ENCODE measurements around the gene KISS1.

DNA sequence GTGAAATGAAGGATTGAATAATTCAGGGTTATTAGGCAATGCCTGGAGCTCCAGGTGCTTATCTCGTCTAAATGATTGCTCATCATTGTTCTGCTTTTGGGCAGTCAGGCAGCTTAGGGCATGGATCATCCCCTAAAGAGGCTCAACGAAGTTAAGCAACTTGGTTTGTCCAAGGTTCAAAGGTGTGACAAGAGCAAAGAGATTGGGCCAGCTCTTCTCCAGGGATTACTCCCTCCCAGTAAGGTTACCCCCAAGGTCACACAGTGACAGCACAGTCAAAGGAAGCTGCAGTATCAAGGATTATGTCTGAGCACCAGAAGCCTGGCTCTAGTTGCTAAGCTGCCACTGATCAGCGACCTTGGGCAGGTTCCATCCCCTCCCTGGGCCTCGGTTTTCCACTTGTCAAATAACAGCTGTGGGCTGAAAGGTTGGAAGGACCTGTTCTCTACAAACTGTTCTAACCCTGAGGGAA lies 51.2 kb downstream of the KISS1 start:
- TF ChIP-seq POLR2A (IDR thresholded peaks at IDR 0.05) (no peak), POLR2AphosphoS5 (IDR thresholded peaks at IDR 0.05) (no peak)
- TF ChIP-seq, protein P1, sequence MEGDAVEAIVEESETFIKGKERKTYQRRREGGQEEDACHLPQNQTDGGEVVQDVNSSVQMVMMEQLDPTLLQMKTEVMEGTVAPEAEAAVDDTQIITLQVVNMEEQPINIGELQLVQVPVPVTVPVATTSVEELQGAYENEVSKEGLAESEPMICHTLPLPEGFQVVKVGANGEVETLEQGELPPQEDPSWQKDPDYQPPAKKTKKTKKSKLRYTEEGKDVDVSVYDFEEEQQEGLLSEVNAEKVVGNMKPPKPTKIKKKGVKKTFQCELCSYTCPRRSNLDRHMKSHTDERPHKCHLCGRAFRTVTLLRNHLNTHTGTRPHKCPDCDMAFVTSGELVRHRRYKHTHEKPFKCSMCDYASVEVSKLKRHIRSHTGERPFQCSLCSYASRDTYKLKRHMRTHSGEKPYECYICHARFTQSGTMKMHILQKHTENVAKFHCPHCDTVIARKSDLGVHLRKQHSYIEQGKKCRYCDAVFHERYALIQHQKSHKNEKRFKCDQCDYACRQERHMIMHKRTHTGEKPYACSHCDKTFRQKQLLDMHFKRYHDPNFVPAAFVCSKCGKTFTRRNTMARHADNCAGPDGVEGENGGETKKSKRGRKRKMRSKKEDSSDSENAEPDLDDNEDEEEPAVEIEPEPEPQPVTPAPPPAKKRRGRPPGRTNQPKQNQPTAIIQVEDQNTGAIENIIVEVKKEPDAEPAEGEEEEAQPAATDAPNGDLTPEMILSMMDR (IDR thresholded peaks at IDR 0.05): no peak
